ENCODE measurements around the gene OSBP2. TPM values are rescaled to one million over a fixed set of nuclear protein-coding genes. Genes with fewer than 3 reads are reported as not detected.

Gene OSBP2
- total RNA-seq, 2 donors from 2014 or later, result 2.1 to 2.6 TPM

DNA sequence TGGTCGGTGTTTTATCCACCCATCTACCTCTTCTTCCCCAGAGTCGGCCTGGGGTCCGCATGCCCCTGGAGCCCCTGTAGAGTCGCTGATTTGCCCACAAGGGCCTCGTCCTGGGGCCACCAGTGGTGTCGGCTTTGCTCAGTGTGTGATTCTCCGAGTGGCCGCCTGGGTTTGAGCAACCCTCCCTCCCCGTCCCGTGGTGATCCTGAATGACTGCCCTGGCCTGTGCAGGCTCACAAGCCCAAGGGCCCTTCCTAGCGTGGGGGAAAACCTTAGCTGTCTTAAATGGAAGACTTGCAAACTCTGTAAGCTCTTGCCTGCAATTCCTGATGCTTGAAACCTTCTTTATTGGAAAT, 128.3 kb downstream of the OSBP2 start:
- no peak for DNase-seq (ENCODE audit: low spot score)
- intact Hi-C loops (cut with DNase I), result no loop called here

DNA sequence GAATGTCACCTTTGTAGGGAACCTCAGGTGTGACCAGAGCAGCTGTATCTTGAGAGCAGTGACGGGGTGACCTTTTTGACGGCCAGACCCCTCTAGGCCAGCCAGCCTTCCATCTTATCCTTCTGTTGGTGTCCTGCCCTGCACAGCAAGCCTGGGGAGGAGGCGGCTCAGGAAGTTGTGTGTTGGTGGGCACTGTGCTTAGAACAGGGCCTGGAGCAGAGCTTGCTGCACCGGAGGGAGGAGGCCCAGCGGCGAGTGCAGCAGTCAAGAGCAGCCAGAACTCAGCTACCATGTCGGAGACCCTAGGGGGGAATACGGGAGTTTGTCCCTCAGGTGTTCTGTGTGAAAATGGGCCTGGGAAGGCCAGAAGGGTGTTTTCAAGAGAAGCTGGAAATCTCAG, 129.4 kb downstream of the OSBP2 start:
- intact Hi-C loops (cut with DNase I), result no loop called here
- no peak for DNase-seq (ENCODE audit: low spot score)

DNA sequence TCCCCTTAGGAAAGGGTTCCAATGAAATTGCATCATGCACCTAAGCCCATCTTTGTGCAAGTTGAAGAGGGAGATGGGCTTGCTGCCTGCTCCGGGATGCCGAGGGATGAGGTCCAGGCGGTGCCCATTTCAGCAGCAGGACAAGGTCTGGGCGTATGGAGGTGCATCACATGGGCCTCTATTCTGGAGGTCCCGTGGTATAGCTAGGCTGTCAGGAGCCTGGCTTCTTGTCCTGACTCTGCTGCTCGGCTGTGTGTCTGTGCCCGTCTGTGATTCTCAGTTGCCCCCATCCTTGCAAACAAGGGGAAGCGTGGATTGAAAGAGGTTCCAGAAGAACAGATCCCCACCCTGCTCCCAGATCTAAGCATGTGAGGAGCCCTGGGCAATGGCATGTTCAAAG, 130.0 kb downstream of the OSBP2 start:
- intact Hi-C loops (cut with DNase I), result no loop called here
- DNase-seq (ENCODE audit: low spot score), result no peak

DNA sequence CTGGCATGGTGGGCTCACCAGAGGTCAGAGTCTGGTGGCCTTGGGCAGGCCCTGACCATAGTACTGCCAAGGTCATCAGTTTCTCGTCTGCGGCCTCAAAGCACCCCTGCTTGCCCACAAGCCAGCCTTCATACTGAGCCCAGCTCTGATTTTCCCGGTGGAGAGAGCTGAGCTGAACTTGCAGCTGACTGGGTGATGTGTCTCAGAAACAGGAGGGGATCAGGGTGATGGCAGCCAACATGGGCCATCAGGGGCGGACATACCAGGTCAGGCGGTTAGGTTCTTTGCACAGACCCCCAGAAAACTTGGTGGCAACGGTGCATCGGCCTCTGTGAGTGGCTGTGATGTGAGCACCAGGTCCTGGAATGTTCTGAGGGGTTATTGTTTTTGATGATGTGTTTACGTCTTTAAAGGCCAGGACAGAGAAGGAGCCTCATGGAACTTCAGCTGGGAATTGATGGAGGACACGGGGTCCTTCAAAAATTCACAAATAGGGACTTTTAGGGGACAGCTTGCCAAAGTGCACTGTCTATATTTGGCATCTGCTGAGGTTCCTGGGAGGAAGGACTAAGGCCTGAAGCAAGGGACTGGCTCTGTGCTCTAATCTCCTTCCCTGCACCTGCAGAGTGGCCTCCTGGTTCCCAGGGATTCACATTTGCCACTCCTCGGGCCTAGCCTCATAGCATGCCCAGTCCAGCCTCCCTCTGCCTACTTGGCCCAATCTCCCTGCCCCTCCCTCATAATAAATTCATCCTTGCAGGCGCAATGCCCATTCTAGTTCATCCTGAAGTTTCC, 131.2 kb downstream of the OSBP2 start:
- intact Hi-C loops (cut with DNase I), result no loop called here
- DNase-seq (ENCODE audit: low spot score), result no peak

DNA sequence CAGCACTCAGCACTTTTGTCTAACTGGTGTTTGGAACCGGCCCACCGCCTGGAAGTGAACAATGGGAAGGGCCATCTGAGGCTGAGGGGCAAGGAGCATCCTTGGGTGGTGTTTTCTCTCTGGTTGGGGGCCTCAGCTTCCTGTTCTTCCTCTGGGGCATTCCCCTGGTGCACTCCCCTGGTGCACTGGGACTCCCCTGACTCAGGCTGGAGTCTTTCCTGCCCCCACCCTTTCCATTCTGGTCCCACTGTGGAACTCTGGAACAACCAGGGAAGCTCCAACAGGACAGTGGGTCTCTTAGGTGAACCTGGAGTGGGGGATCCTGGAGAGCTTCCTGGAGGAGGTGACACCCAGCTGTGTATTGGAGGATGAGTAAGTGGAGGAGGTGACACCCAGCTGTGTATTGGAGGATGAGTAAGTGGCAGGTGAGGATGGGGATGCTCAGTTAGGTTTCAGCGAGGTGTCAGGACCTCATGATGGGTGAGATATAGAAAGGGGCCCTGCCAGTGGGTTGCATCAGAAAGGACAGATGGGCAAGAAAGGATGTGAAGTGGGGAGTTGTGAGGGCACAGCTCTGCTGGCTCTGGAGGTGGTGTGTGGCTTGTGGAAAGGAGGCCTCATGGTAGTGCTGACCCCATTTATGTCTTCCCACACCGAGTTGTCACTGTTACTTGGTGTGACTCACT, 132.1 kb downstream of the OSBP2 start:
- no peak for DNase-seq (ENCODE audit: low spot score)

DNA sequence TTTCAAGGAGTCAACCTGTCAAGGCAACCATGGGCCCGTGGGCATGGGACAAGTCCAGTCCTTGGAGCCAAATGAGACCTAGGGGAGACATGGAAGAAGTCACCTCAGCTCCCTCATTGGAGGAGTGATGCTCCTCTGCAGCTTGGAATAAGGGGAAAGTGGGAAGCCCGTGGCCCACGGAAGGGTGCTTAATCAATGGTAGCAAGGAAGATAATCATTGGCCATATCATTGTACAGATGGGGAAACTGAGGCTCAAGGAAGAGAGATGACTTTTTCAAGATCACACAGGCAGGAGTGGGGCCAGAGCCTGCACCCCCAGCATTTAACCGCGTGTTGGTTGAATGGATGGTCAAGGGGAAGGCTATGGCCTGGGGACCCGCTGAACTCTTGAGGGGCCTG, 133.0 kb downstream of the OSBP2 start:
- intact Hi-C loops (cut with DNase I), result no loop called here
- no peak for DNase-seq (ENCODE audit: low spot score)

More for the DNA sequence above, 132.1 kb downstream of the OSBP2 start:
- intact Hi-C loops (cut with DNase I), result no loop called here

DNA sequence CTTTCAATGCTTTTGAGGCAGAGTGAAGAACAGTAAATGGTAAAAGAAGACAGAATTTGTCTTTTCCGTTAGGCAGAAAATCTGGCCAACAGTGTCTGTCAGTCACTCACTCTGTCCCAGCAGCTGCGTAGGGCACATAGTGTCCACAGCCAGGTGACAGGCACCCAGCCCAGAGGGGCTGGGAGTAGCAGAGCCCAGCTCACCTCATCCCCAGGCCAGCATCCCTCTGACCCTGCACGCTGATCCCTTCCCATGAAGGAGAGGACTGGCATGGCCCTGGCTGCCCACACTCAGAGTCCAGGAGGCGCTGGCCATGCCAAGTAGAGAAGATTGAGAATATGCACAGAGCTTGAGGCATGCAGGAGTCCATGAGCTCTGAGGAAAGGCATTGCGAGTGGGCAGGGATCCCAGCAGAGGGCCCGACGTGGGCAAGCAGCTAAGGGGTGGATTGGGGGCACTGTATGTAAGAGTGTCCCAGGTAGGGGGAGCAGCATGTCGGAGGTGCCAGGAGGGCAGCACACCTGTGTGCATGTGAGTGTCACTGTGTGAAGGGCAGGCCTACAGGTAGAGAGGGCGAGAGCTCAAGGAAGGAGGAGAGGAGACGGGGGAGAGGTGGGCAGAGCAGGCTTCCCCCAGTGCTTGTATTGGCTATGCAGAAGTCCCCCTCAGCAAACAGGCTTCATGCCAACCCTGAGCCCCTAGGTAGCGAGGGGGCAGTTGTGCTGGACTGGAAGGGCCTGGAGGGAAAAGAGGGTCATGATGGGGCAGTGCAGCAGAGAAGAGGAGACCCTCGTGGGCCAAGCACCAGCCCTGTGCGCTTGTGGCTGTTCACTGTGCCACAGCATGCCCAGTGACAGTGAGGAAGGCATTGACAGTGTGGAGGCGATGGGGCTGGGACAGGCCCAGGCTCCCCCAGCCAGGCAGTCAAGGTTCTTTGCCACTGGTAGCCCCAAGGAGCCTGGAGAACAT, 133.8 kb downstream of the OSBP2 start:
- DNase-seq (ENCODE audit: low spot score), result no peak
- intact Hi-C loops (cut with DNase I), result no loop called here

DNA sequence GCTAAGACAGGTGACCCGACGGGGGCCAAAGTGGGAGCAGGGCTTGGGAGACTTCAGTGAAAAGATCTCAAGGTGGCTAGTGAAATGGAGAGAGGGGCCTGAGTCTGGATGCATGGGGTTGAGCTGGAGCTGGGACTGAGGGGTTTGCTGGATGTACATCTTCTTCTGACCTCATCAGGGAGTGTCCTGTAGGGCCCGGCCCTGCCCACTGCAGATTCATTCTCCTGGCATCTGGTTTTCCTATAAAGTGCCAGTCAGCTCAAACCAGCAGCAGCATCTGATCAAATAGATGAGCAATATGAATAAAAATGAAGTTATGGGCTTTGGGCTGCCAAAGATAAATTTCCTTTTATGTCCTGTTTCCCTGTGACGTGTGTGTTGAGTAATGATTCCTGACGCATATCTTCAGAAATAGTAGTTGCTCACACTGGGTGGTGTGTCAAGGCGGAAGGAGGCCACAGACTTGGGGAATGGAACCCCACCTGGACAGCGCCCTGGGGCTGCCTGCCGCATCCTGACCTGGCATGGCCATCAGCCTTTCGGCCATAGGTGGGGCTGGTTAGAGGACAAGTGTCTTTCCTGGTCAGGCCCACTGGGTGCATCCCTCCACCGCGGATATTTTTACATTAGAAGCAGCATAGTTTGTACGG, 135.4 kb downstream of the OSBP2 start:
- no peak for DNase-seq (ENCODE audit: low spot score)

DNA sequence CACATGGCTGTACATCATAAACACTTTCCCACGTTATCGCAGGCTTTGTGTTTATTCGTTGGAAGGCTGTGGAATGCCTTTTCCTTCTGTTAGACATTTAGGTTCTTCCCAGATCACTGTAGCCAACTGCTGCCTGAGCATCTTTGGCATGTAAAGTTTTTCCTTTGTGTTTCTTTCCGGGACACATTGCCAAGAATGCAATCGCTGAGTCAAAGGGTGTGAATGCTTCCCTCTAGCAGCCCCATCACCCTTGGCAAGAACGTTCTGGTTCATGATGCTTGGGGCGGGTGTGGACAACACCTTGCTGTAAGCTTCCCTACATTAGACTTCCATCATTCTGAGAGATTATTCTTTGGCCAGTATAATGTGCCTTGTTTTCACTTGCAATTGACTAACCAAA, 136.2 kb downstream of the OSBP2 start:
- intact Hi-C loops (cut with DNase I), result loop anchor here in 1 of 2 donors (5.0 kb wide), 1 partner anchor 799 kb away; no protein-coding TSS in a partner anchor
- DNase-seq (ENCODE audit: low spot score), result no peak

More for the DNA sequence above, 135.4 kb downstream of the OSBP2 start:
- intact Hi-C loops (cut with DNase I), result loop anchor here in 1 of 2 donors (5.0 kb wide), 1 partner anchor 798 kb away; no protein-coding TSS in a partner anchor

DNA sequence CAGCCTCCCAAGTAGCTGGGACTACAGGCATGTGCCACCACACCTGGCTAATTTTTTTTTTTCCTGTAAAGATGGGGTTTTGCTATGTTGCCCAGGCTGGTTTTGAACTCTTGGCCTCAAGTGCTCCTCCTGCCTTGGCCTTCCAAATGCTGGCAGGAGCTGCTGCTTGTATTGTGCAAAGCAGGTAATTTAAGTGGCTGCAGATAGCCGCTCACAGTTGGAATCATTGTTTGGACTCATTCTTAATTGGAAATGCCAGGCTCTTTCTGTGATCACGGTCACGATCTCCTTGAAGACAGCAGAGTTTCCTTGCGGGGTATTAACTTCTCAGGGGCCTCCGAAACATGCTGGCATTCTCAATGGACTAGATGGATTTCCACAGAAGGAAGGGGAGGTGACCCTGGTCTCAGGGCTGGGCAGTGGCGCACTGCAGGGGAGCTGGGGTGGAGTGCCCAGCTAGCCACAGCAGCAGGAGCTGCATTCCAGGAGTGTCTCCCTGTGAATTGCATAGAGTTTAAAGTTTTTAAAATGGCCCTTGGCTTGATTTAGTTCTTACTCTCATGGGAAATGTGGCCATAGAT, 137.8 kb downstream of the OSBP2 start:
- DNase-seq (ENCODE audit: low spot score), result peak; percentile 31
- intact Hi-C loops (cut with DNase I), result loop anchor here in 1 of 2 donors (5.0 kb wide), 1 partner anchor 800 kb away; no protein-coding TSS in a partner anchor

DNA sequence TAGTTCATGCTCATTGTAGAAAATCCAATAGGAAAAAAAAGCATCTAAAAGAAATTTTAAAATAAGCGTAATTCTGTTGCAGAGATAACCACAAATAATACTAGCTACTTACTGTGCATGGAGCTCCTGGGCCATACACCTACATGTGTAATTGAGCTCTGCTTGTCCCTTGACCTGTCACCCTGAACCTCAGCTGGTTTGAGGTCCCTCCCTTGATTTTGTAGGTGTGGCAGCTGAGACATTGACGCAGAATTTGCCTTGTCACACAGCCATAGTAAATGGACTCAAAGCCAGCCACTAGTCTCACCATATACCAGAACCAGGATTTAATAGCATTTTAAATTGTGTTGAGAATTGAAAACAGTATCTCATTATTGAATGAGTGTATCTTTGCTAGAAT, 138.6 kb downstream of the OSBP2 start:
- intact Hi-C loops (cut with DNase I), result loop anchor here in 1 of 2 donors (5.0 kb wide), 1 partner anchor 801 kb away; no protein-coding TSS in a partner anchor
- no peak for DNase-seq (ENCODE audit: low spot score)

DNA sequence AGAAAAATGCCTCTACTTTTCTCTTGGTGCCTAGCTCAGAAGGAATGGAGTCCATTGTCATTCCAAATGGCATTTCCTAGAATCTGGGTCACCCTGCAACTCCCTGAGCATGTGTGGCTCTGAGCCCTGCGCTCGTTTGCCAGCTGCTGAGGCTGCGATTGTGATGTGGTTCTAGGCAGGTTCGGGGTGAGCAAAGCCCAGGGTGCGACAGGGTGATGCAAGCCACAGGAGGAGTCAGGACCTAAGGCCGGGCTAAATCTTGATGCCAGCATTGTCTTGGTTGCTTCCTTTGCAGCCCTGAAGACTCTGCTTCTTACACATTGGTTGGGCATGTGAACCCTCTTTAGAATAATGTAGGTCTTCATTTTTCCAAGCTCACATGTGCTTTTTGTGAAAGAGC, 142.9 kb downstream of the OSBP2 start:
- peak; percentile 19 for DNase-seq (ENCODE audit: low spot score)
- intact Hi-C loops (cut with DNase I), result no loop called here

DNA sequence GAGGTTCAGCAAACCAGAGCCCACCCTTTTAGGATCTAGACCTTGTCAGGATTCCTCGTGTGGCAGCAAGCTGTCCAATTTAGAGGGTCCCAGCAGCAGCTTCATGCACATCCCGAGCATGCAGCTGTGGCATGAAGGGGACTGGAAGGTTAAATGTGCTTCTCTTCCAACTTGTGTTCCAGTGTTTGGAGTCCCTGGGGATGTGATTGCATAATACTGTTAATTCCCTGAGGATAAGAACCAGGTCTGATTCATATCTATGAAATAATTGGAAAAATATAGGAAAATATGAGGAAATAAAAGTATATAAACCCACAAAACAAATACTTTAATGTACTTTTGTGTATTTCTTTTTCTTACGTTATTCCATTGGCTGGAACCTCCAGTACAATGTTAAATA, 143.4 kb downstream of the OSBP2 start:
- intact Hi-C loops (cut with DNase I), result no loop called here
- no peak for DNase-seq (ENCODE audit: low spot score)

DNA sequence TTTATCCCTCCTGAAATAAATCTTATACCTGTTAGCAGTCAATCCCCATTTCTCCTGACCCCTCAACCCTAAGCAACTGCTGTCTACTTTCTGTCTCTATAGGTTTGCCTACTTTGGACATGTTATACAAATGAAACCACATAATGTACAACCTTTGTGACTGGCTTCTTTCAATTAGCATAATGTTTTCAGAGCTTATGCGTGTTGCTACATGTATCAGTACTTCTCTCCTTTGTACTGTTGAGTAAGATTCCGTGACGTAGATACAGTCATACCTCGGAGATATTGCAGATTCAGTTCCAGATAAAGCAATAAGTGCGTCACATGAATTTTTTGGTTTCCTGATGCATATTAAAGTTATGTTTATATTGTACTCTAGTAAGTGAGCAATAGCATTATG, 146.6 kb downstream of the OSBP2 start:
- intact Hi-C loops (cut with DNase I), result no loop called here
- no peak for DNase-seq (ENCODE audit: low spot score)

DNA sequence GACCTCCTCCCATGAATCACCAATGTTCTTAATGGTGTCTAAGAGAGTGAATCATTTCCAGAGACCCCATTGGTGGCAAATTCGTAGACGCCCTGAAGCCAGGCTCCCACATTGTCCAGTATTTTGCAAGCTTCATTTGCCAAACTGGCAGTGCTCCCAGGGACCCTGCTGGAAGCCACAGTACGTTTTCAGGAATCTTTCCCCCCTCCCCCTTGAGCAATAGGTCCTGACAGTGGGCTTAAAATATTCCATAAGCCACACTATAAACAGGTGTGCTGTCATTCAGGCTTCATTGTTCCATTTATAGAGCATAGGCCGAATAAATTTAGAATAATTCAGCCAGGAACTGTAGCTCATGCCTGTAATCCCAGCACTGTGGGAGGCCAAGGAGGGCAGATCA, 148.6 kb downstream of the OSBP2 start:
- intact Hi-C loops (cut with DNase I), result no loop called here
- DNase-seq (ENCODE audit: low spot score), result peak; percentile 30

DNA sequence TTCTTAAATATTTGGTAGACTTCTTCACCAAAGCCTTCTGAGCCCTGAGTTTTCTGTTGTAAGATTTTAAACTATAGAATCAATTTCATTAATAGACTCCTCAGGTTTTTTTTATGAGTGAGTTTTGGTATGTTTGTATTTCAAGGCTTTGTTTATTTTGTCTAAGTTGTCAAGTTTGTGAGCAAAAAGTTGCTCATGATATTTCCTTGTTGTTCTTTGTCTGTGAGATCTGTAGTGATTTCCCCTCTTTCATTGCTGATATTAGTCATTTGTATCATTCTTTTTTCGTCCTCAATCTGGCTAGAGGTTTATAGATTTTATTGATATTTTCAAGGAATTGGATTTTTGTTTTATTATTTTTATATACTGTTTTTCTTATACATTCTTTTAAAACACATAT, 152.9 kb downstream of the OSBP2 start:
- intact Hi-C loops (cut with DNase I), result no loop called here
- no peak for DNase-seq (ENCODE audit: low spot score)

DNA sequence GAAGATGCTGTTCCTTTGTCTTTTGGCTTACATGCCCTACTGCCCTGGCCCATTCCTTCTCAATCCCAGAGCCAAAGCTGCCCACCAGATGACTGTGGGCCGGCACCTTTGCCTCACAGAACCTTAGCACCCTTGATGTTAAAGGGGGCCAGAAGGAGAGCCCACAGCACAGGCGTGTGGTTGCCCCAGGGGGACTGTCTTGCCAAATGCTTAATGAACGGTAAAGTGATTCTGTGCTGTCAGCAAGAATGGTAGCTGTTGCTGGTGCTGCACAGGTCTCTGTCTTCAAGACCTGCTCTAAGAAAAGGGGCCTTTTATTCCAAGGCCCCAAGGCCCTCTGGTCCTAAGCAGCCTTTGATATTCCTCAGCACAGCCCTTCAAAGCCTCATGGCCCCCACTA, 160.6 kb downstream of the OSBP2 start:
- intact Hi-C loops (cut with DNase I), result no loop called here
- DNase-seq (ENCODE audit: low spot score), result peak; percentile 31

DNA sequence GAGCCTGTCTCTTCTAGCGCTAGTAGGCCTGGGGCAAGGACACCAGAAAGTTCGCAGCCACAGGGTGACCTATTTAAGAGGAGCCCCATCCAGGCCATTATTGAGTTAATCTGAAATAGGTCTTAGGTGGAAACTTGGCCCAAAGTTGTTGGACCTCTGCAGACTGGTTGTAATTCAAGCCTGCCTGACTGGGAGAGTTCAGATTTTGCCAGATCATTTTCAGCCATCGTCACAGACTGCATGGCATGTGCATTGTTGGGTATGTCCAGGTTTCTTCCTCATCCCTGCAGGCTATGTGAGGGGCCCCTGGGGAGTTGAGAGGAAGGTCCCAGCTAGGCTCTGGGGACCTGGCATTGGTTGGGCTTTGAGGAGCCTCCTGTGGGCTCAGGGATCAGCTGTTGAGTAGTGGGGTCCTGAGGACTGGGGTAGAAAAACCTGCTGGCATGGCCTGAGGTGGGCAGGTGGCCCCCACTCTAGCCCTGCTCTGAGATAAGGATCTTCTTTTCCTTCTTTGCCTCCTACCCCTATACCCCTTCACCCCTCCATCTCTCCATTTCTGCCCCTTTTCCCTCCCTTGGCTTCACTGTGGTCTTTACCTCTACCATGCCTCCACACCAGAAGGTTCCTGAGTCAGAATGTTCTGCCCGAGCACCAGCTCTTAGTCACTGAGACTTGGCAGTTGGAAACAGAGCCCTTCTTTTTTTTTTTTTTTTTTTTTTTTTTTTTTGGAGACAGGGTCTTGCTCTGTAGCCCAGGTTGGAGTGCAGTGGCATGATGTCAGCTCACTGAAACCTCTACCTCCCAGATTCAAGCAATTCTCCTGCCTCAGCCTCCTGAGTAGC, 161.2 kb downstream of the OSBP2 start:
- intact Hi-C loops (cut with DNase I), result no loop called here
- DNase-seq (ENCODE audit: low spot score), result peak; percentile 18
